Rectal smooth muscle tissue (tissue), 1 donor: ENCODE measurements around the gene ZNF526.

Source experiments
- H3K27ac ChIP-seq: one replicate; pipeline ENCODE4 v1.7.0; 2013; ENCODE audit warnings: low read depth, low read length, inconsistent platforms
- H3K27me3 ChIP-seq: one replicate; pipeline ENCODE4 v1.7.0; 2013; ENCODE audit warnings: low read length; ENCODE audit not compliant: control insufficient read depth, insufficient read depth
- H3K36me3 ChIP-seq: one replicate; pipeline ENCODE4 v1.7.0; 2013; ENCODE audit warnings: low read length; ENCODE audit not compliant: control insufficient read depth, insufficient read depth
- H3K4me1 ChIP-seq: one replicate; pipeline ENCODE4 v1.7.0; 2013; ENCODE audit warnings: low read length; ENCODE audit not compliant: control insufficient read depth, insufficient read depth
- H3K4me3 ChIP-seq: one replicate; pipeline ENCODE4 v1.7.0; 2013; ENCODE audit warnings: low read length
- H3K9ac ChIP-seq: one replicate; pipeline ENCODE4 v1.7.0; 2013; ENCODE audit warnings: low read length

The ZNF526 gene

GRCh38 chr19:42184401-42184861 is 35.7 kb upstream of the ZNF526 start:
- Histone ChIP-seq H3K36me3 (no peaks in the 10 kb centered on the region), H3K27ac (no peak overlapping the region), H3K27me3 (peaks cover 11% of the 10 kb centered on the region), H3K4me1 (no peaks in the 10 kb centered on the region), H3K9ac (no peak overlapping the region), H3K4me3 (no peak overlapping the region)

- Histone ChIP-seq H3K27me3 (peaks cover 4% of the 10 kb centered on the region), H3K27ac (no peak overlapping the region), H3K4me1 (no peaks in the 10 kb centered on the region), H3K9ac (no peak overlapping the region), H3K4me3 (no peak overlapping the region), H3K36me3 (no peaks in the 10 kb centered on the region)
Measured at GRCh38 chr19:42185277-42185676, 34.8 kb upstream of the ZNF526 start.

DNA sequence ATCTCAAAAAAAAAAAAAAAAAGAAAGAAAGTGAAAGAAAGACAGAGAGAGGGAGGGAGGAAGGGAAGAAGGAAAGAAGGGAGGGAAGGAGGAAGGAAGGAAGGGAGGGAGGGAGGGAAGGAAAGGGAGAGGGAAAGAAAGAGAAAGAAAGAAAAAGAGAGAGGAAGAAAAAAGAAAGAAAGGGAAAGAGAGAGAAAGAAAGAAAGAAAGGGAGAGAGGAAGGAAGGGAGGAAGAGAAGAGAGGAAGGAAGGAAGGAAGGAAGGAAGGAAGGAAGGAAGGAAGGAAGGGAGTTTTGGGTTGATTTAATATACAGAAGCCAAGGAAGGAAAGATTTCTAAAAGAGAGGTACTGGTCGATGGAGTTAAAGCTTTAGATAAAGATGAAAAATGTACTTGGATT is 31.4 kb upstream of the ZNF526 start:
- H3K36me3 ChIP-seq, result no peaks in the 10 kb centered on the region
- no peak overlapping the region for H3K4me3 ChIP-seq
- no peaks in the 10 kb centered on the region for H3K4me1 ChIP-seq
- H3K27me3 ChIP-seq, result no peaks in the 10 kb centered on the region
- H3K27ac ChIP-seq, result no peak overlapping the region
- H3K9ac ChIP-seq, result no peak overlapping the region

GRCh38 chr19:42189133-42189532 is 31.0 kb upstream of the ZNF526 start:
- Histone ChIP-seq H3K9ac (no peak overlapping the region), H3K27me3 (no peaks in the 10 kb centered on the region), H3K4me1 (no peaks in the 10 kb centered on the region), H3K4me3 (no peak overlapping the region), H3K36me3 (no peaks in the 10 kb centered on the region), H3K27ac (no peak overlapping the region)

GRCh38 chr19:42191330-42191729 is 28.8 kb upstream of the ZNF526 start:
- Histone ChIP-seq H3K9ac (no peak overlapping the region), H3K27ac (no peak overlapping the region), H3K27me3 (no peaks in the 10 kb centered on the region), H3K4me1 (no peaks in the 10 kb centered on the region), H3K36me3 (peaks cover 2% of the 10 kb centered on the region), H3K4me3 (no peak overlapping the region)

DNA sequence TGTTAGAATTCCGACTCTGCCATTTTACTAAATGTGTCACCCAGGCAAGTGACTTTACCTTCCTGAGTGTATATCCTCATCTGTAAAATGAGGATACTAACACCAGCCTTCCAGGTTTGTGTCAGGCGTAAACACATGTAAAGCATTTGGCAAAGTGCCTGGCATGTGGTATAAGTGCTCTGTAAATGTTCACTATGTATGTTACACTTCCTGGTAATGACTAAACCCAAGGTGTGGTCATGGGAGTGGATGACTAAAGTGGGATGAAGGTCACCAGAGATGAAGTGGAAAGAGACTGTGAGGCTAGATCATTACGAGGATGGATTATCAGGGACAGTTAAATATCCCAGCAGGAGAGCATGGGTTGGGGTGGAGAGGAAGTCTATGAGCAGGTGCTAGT is 28.3 kb upstream of the ZNF526 start:
- Histone ChIP-seq H3K9ac (no peak overlapping the region), H3K36me3 (peaks cover 3% of the 10 kb centered on the region), H3K27me3 (no peaks in the 10 kb centered on the region), H3K27ac (no peak overlapping the region), H3K4me3 (no peak overlapping the region), H3K4me1 (no peaks in the 10 kb centered on the region)

DNA sequence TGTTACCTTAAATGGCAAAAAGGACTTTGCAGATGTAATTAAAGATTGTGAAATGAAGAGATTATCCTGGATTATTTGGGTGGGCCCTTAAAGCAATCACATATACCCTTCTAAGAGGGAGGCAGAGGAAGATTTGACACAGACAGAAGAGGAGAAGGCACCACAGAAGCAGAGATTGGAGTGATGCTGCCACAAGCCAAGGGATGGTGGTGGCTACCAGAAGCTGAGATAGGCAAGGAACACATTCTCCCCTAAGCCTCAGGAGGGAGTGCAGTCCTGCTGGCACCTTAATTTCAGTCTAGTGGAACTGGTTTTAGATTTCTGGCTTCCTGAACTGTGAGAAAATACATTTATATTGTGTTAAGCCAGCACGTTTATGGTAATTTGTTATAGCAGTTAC is 26.8 kb upstream of the ZNF526 start:
- Histone ChIP-seq H3K36me3 (peaks cover 3% of the 10 kb centered on the region), H3K27me3 (no peaks in the 10 kb centered on the region), H3K4me3 (no peak overlapping the region), H3K9ac (no peak overlapping the region), H3K4me1 (no peaks in the 10 kb centered on the region), H3K27ac (no peak overlapping the region)

DNA sequence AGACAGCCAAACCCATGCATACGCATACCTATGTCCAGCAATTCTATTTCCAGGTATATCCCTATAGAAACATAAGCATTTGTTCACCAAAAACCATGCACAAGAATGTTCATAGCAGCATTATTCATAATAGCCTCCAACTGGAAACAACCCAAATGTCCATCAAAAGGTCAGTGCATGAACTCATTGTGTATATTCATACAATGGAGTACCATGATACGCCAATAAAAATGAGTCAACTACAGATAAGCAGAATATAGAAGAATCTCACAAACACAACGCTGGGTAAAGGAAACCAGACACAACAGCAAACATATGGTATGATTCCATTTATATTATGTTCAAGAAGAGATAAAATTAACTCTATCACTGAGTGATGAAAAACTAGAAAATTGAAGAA is 26.4 kb upstream of the ZNF526 start:
- H3K9ac ChIP-seq, result no peak overlapping the region
- H3K36me3 ChIP-seq, result peaks cover 6% of the 10 kb centered on the region
- no peaks in the 10 kb centered on the region for H3K27me3 ChIP-seq
- H3K4me3 ChIP-seq, result no peak overlapping the region
- no peaks in the 10 kb centered on the region for H3K4me1 ChIP-seq
- no peak overlapping the region for H3K27ac ChIP-seq

GRCh38 chr19:42196011-42197001 is 23.8 kb upstream of the ZNF526 start:
- H3K4me3 ChIP-seq, result no peak overlapping the region
- H3K27me3 ChIP-seq, result no peaks in the 10 kb centered on the region
- H3K4me1 ChIP-seq, result no peaks in the 10 kb centered on the region
- no peak overlapping the region for H3K9ac ChIP-seq
- no peak overlapping the region for H3K27ac ChIP-seq
- peaks cover 13% of the 10 kb centered on the region for H3K36me3 ChIP-seq

DNA sequence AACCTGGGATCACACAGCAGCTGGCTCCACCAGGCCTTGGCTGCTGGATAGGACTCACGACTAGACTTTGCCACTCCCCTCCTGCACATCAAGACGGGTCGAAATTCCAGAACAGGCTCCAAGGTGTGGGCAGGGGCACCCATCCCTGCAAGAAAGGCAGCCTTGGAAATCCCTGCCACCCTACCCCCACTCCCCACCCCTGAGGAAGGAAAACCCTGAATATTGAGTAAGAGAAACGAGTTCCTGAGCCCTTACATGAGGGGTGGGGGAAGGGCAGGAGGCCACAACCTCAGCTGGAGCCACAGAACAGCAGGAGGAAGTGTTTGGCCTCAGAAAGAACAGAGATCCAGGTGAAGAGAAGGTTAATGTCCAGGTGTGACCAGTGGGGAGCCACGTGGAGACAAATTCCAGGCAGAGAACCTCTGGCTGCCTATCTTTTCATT is 22.7 kb upstream of the ZNF526 start:
- no peaks in the 10 kb centered on the region for H3K4me1 ChIP-seq
- H3K27ac ChIP-seq, result no peak overlapping the region
- H3K4me3 ChIP-seq, result no peak overlapping the region
- H3K27me3 ChIP-seq, result no peaks in the 10 kb centered on the region
- no peak overlapping the region for H3K9ac ChIP-seq
- peaks cover 15% of the 10 kb centered on the region for H3K36me3 ChIP-seq

DNA sequence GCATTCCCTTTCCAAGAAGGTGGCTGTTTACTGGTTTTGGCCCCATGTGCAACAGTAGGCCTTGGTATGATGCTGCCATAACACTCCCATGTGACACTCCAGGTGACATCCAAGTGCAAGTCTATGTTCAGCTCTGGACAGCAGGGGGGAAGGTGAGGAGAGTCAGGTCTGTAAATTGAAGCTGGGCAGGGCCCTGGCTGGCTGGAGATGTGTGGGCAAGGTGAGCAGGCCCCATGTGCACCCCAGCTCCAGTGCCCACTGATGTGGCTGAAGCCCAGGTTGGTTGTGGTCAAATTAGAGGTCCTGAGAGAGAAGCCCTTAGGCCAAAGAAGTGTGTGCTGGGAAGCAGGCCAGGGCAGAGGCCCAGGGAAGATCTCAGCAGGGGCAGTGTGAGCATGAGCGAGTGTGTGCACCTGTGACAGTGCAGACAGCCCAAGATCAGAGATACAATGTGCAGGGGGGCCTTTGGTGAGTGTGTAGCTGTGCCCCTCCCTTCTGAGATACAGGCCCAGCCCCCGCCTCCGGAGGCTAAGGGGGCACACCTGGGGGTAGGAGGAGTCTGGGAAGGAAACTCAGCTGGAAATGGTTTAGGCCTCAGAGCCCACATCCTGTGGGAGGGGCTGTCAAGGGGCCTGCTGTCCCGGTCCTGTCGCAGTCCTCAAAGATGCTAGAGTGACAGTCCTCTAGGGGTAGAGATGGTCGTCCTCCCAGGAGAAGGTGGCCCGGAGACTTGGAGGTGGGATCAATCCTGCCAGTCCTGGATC is 21.3 kb upstream of the ZNF526 start:
- H3K4me1 ChIP-seq, result no peaks in the 10 kb centered on the region
- H3K36me3 ChIP-seq, result peaks cover 21% of the 10 kb centered on the region
- H3K27ac ChIP-seq, result no peak overlapping the region
- H3K27me3 ChIP-seq, result no peaks in the 10 kb centered on the region
- no peak overlapping the region for H3K9ac ChIP-seq
- H3K4me3 ChIP-seq, result peak overlapping the region; percentile 23

DNA sequence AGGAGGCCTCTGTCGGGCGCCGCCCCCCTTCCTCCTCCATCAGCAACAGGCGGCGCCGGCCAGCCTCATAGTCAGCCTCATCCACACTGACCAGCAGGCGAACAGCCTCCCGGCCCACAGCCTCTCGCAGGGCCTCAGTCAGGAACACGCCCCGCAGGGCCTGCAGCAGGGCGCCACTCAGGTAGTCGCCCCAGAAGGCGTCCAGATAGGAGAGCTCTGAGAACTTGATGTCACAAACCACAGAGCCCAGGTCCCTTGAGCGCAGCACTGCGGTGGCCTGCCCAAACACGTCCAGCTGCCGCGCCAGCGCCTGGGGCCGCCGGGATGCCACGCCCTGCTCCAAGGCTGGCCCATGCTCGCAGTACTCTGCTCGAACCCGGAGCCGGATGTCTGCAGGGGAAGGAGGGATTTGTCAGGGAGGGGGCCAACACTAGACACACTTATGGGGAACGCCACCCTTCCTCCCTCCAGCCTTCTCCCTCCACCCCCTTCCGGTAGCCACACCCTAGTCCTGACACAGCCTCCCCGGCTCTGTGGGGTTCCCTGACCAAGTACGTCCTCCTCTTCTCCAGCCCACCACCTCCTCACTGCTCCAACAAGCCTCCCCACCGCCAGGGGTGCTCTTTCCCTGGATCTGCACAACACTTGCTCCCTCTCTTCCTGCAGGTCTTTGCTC is 20.5 kb upstream of the ZNF526 start:
- Histone ChIP-seq H3K27ac (no peak overlapping the region), H3K36me3 (peaks cover 25% of the 10 kb centered on the region), H3K4me3 (peak overlapping the region; percentile 44)

More for the DNA sequence above, 20.5 kb upstream of the ZNF526 start:
- H3K9ac ChIP-seq, result peak overlapping the region; percentile 43
- no peaks in the 10 kb centered on the region for H3K27me3 ChIP-seq
- H3K4me1 ChIP-seq, result no peaks in the 10 kb centered on the region
